HepG2 (cell line): Measurements from ENCODE around the gene EPM2A. TPM values are rescaled to one million over a fixed set of nuclear protein-coding genes. Genes with fewer than 3 reads are reported as not detected.

ENCODE experiments used
- DPF2 ChIP-seq: sonication (generic); formaldehyde crosslinking; IDR thresholded peaks from 2 replicates; pipeline ENCODE4 v1.4.0; 2020; ENCODE audit warnings: mild to moderate bottlenecking, low read depth, missing genetic modification reagents, borderline replicate concordance
- KDM2A ChIP-seq: sonication (generic); formaldehyde crosslinking; IDR thresholded peaks from 2 replicates; pipeline ENCODE4 v1.4.0; 2020; ENCODE audit warnings: low read depth, missing genetic modification reagents, borderline replicate concordance
- MAFK ChIP-seq, 2 experiments: IDR thresholded peaks in 1 of 2; conservative IDR thresholded peaks in 1 of 2; 2 replicates each; pipeline ENCODE4 v1.6.1; 2011; ENCODE audit warnings: improper control_type of control experiment in 2 of 2, low read length in 2 of 2
- MEIS2 ChIP-seq: sonication (generic); formaldehyde crosslinking; IDR thresholded peaks from 2 replicates; pipeline ENCODE4 v1.9.0; 2021; ENCODE audit warnings: mild to moderate bottlenecking, missing genetic modification reagents
- SATB2 ChIP-seq: sonication (generic); formaldehyde crosslinking; IDR thresholded peaks from 2 replicates; pipeline ENCODE4 v1.5.0; 2020; ENCODE audit warnings: missing genetic modification reagents
- SMAD1 ChIP-seq: sonication (generic); formaldehyde crosslinking; IDR thresholded peaks from 2 replicates; pipeline ENCODE4 v1.4.0; 2020; ENCODE audit warnings: missing genetic modification reagents, low read depth, mild to moderate bottlenecking, borderline replicate concordance
- ZNF224 ChIP-seq: sonication (generic); formaldehyde crosslinking; IDR thresholded peaks from 2 replicates; pipeline ENCODE4 v1.5.0; 2020; ENCODE audit warnings: mild to moderate bottlenecking, missing genetic modification reagents
- ZNF30 ChIP-seq: sonication (generic); formaldehyde crosslinking; IDR thresholded peaks from 2 replicates; pipeline ENCODE4 v1.5.0; 2020; ENCODE audit warnings: mild to moderate bottlenecking, missing genetic modification reagents
- ZNF382 ChIP-seq: sonication (generic); formaldehyde crosslinking; IDR thresholded peaks from 2 replicates; pipeline ENCODE4 v1.5.0; 2020; ENCODE audit warnings: missing genetic modification reagents, mild to moderate bottlenecking, borderline replicate concordance
- polyA plus RNA-seq, 8 experiments: library from polyadenylated mRNA; depleted of rRNA in 3 of 8; stranded (reverse) in 7 of 8; unstranded in 1 of 8; fragments of >200 nt; fragmentation: Illumina TruSeq in 4 of 8; extraction: Trizol in 4 of 8; gene quantifications; 2 replicates each; pipeline versions ENCODE4 v1.2.1 to v1.2.3, GENCODE V29; 2011 to 2016; ENCODE audit warnings: low read depth in 4 of 8, missing spikeins in 1 of 8, mixed read lengths in 1 of 8; ENCODE audit not compliant: insufficient read depth in 1 of 8
- total RNA-seq, 5 experiments: library from RNA; depleted of rRNA; stranded (reverse); fragments of >200 nt; fragmentation: Illumina TruSeq; extraction: Trizol; gene quantifications; 2 replicates each; pipeline ENCODE4 v1.2.3, GENCODE V29; 2016; ENCODE audit warnings: low read depth in 1 of 5
- TF ChIP-seq, protein P1 (sequence below): sonication (generic); formaldehyde crosslinking; IDR thresholded peaks from 2 replicates; pipeline ENCODE4 v1.8.0; 2022; ENCODE audit warnings: mild to moderate bottlenecking, missing genetic modification reagents, moderate library complexity
- TF ChIP-seq, protein P2 (sequence below): IDR thresholded peaks from 2 replicates; pipeline ENCODE4 v1.6.1; 2016; ENCODE audit warnings: missing compliant biosample characterization, missing genetic modification reagents, borderline replicate concordance
- TF ChIP-seq, protein P3 (sequence below): IDR thresholded peaks from 2 replicates; pipeline ENCODE4 v1.6.1; 2016
- TF ChIP-seq, protein P4 (sequence below): sonication (generic); formaldehyde crosslinking; IDR thresholded peaks from 2 replicates; pipeline ENCODE4; 2020; ENCODE audit warnings: missing genetic modification reagents, mild to moderate bottlenecking, borderline replicate concordance
- TF ChIP-seq, protein P5 (sequence below): sonication (generic); formaldehyde crosslinking; IDR thresholded peaks from 2 replicates; pipeline ENCODE4 v1.9.0; 2021; ENCODE audit warnings: missing genetic modification reagents, mild to moderate bottlenecking, borderline replicate concordance
- TF ChIP-seq, protein P6 (sequence below): sonication (generic); IDR thresholded peaks from 2 replicates; pipeline ENCODE4 v1.6.1; 2016; ENCODE audit warnings: low read depth, borderline replicate concordance
- TF ChIP-seq, protein P7 (sequence below): sonication (generic); formaldehyde crosslinking; IDR thresholded peaks from 2 replicates; pipeline ENCODE4 v1.4.0; 2020; ENCODE audit warnings: mild to moderate bottlenecking, missing genetic modification reagents

The EPM2A gene
- total and polyA plus RNA-seq, 2 of the 13 experiments (the other 11 are each of a cell fraction or from before 2014, with no cell fraction given) = 4.6 to 9.2 TPM

DNA sequence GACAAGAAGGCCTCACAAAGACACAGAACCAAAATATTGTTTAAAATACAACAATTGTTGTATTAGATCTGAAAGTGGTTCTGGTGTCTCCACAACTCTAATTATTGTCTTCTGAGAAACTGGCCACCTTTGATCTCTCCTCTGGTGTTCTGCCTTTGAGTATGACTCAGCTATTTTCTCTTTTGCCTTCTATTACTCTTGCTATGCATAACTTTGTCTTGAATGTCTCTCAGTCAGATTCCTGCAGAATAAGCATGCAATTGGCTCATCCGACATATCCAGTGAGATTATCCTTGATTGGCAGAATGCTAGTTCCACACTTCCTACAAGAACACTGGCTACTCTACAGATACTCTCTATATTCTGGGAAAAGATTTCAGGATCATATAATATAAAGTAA, 14.3 kb upstream of the EPM2A start (continued):
- TF ChIP-seq DPF2 (CRISPR knock-in tag) (no peak), MEIS2 (CRISPR knock-in tag) (no peak), KDM2A (CRISPR knock-in tag) (no peak), ZNF30 (CRISPR knock-in tag) (no peak), ZNF224 (CRISPR knock-in tag) (no peak), SATB2 (CRISPR knock-in tag) (no peak), ZNF382 (no peak), SMAD1 (no peak), MAFK (conservative IDR thresholded peaks at IDR 0.05 in 1 of 2, IDR thresholded peaks at IDR 0.05 in 1 of 2; ENCODE audit: low read length in 2 of 2) (peak; percentile 93 to 97)
- TF ChIP-seq, protein P1, sequence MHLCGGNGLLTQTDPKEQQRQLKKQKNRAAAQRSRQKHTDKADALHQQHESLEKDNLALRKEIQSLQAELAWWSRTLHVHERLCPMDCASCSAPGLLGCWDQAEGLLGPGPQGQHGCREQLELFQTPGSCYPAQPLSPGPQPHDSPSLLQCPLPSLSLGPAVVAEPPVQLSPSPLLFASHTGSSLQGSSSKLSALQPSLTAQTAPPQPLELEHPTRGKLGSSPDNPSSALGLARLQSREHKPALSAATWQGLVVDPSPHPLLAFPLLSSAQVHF = no peak
- TF ChIP-seq, protein P2, sequence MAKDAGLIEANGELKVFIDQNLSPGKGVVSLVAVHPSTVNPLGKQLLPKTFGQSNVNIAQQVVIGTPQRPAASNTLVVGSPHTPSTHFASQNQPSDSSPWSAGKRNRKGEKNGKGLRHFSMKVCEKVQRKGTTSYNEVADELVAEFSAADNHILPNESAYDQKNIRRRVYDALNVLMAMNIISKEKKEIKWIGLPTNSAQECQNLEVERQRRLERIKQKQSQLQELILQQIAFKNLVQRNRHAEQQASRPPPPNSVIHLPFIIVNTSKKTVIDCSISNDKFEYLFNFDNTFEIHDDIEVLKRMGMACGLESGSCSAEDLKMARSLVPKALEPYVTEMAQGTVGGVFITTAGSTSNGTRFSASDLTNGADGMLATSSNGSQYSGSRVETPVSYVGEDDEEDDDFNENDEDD (CRISPR knock-in tag) = no peak
- TF ChIP-seq, protein P3, sequence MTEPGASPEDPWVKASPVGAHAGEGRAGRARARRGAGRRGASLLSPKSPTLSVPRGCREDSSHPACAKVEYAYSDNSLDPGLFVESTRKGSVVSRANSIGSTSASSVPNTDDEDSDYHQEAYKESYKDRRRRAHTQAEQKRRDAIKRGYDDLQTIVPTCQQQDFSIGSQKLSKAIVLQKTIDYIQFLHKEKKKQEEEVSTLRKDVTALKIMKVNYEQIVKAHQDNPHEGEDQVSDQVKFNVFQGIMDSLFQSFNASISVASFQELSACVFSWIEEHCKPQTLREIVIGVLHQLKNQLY (CRISPR knock-in tag) = no peak
- TF ChIP-seq, protein P4, sequence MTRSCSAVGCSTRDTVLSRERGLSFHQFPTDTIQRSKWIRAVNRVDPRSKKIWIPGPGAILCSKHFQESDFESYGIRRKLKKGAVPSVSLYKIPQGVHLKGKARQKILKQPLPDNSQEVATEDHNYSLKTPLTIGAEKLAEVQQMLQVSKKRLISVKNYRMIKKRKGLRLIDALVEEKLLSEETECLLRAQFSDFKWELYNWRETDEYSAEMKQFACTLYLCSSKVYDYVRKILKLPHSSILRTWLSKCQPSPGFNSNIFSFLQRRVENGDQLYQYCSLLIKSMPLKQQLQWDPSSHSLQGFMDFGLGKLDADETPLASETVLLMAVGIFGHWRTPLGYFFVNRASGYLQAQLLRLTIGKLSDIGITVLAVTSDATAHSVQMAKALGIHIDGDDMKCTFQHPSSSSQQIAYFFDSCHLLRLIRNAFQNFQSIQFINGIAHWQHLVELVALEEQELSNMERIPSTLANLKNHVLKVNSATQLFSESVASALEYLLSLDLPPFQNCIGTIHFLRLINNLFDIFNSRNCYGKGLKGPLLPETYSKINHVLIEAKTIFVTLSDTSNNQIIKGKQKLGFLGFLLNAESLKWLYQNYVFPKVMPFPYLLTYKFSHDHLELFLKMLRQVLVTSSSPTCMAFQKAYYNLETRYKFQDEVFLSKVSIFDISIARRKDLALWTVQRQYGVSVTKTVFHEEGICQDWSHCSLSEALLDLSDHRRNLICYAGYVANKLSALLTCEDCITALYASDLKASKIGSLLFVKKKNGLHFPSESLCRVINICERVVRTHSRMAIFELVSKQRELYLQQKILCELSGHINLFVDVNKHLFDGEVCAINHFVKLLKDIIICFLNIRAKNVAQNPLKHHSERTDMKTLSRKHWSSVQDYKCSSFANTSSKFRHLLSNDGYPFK (CRISPR knock-in tag) = no peak
- TF ChIP-seq, protein P5, sequence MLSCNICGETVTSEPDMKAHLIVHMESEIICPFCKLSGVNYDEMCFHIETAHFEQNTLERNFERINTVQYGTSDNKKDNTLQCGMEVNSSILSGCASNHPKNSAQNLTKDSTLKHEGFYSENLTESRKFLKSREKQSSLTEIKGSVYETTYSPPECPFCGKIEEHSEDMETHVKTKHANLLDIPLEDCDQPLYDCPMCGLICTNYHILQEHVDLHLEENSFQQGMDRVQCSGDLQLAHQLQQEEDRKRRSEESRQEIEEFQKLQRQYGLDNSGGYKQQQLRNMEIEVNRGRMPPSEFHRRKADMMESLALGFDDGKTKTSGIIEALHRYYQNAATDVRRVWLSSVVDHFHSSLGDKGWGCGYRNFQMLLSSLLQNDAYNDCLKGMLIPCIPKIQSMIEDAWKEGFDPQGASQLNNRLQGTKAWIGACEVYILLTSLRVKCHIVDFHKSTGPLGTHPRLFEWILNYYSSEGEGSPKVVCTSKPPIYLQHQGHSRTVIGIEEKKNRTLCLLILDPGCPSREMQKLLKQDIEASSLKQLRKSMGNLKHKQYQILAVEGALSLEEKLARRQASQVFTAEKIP (CRISPR knock-in tag) = no peak
- TF ChIP-seq, protein P6, sequence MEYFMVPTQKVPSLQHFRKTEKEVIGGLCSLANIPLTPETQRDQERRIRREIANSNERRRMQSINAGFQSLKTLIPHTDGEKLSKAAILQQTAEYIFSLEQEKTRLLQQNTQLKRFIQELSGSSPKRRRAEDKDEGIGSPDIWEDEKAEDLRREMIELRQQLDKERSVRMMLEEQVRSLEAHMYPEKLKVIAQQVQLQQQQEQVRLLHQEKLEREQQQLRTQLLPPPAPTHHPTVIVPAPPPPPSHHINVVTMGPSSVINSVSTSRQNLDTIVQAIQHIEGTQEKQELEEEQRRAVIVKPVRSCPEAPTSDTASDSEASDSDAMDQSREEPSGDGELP = no peak
- TF ChIP-seq, protein P7, sequence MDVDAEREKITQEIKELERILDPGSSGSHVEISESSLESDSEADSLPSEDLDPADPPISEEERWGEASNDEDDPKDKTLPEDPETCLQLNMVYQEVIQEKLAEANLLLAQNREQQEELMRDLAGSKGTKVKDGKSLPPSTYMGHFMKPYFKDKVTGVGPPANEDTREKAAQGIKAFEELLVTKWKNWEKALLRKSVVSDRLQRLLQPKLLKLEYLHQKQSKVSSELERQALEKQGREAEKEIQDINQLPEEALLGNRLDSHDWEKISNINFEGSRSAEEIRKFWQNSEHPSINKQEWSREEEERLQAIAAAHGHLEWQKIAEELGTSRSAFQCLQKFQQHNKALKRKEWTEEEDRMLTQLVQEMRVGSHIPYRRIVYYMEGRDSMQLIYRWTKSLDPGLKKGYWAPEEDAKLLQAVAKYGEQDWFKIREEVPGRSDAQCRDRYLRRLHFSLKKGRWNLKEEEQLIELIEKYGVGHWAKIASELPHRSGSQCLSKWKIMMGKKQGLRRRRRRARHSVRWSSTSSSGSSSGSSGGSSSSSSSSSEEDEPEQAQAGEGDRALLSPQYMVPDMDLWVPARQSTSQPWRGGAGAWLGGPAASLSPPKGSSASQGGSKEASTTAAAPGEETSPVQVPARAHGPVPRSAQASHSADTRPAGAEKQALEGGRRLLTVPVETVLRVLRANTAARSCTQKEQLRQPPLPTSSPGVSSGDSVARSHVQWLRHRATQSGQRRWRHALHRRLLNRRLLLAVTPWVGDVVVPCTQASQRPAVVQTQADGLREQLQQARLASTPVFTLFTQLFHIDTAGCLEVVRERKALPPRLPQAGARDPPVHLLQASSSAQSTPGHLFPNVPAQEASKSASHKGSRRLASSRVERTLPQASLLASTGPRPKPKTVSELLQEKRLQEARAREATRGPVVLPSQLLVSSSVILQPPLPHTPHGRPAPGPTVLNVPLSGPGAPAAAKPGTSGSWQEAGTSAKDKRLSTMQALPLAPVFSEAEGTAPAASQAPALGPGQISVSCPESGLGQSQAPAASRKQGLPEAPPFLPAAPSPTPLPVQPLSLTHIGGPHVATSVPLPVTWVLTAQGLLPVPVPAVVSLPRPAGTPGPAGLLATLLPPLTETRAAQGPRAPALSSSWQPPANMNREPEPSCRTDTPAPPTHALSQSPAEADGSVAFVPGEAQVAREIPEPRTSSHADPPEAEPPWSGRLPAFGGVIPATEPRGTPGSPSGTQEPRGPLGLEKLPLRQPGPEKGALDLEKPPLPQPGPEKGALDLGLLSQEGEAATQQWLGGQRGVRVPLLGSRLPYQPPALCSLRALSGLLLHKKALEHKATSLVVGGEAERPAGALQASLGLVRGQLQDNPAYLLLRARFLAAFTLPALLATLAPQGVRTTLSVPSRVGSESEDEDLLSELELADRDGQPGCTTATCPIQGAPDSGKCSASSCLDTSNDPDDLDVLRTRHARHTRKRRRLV = no peak
